Activated CD4-positive, alpha-beta memory T cell treated with anti-CD3 and anti-CD28 coated beads for 36 hours (primary cell): Measurements from ENCODE around the gene MYCN. TPM values are rescaled to one million over a fixed set of nuclear protein-coding genes. Genes with fewer than 3 reads are reported as not detected.
"Not testable (repeated sequence)": the region's sequence is repeated elsewhere in the genome, so short reads cannot be mapped to it uniquely, and the experiment has no call there.

Source experiments
- CTCF ChIA-PET: fragments of 350-600 bp; sonication (Branson Sonifier 250); formaldehyde crosslinking; loops from one replicate; lab custom pipeline; 2021; ENCODE audit warnings: antibody characterized with exemption, inconsistent platforms; lab: Charles Lee
- POLR2A ChIA-PET: fragments of 350-600 bp; sonication (Branson Sonifier 250); formaldehyde crosslinking; loops from one replicate; lab custom pipeline; 2021; ENCODE audit warnings: antibody characterized with exemption; lab: Charles Lee
- DNase-seq: peaks from one replicate; pipeline ENCODE4 v3.0.0-alpha.2; 2020
- H3K27ac Mint-ChIP-seq: one replicate; pipeline ENCODE4 v1.8.0; 2021; ENCODE audit warnings: mixed read lengths
- H3K27me3 Mint-ChIP-seq: one replicate; pipeline ENCODE4 v1.8.0; 2021; ENCODE audit warnings: mixed read lengths
- H3K36me3 Mint-ChIP-seq: one replicate; pipeline ENCODE4 v1.8.0; 2021; ENCODE audit warnings: mixed read lengths
- H3K4me1 Mint-ChIP-seq: one replicate; pipeline ENCODE4 v1.8.0; 2021; ENCODE audit warnings: low read depth, mixed read lengths
- H3K4me3 Mint-ChIP-seq: one replicate; pipeline ENCODE4 v1.8.0; 2021; ENCODE audit warnings: mild to moderate bottlenecking, mixed read lengths
- H3K9me3 Mint-ChIP-seq: one replicate; pipeline ENCODE4 v1.8.0; 2021; ENCODE audit warnings: mixed read lengths
- intact Hi-C: fragments of 100-400 bp; cut with micrococcal nuclease; formaldehyde crosslinking; loops from one replicate; pipeline ENCODE4 v1.15.1; 2023
- total RNA-seq, 2 experiments: library from RNA; stranded (reverse); gene quantifications; one replicate each; pipeline ENCODE4 v1.2.3, GENCODE V29; 2021

The MYCN gene
- total RNA-seq, 2 experiments from 2014 or later: 0.17 to 0.38 TPM

DNA sequence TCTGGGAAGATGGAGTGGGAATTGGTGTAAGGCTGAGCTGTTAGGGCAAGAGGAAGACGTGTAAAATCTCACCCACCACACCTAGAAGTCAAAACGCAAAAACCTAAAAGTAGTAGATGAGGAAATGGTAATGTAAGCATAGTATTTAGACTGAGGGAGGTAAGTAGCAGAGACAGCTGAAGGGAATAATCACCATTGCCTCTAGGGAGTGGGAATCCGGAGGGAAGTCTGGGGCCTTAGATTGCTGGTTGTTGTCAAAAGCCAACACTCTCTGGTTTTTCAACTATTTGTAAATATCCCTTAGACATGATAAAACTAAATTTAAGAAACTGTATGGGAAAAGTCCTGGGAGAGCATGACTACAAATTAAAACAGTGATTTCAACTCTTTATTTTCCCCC lies 28.7 kb upstream of the MYCN start:
- DNase-seq: no peak
- H3K4me3 Mint-ChIP-seq: no peak overlapping the region
- ChIA-PET CTCF (no interaction called here), POLR2A (no interaction called here)
- H3K9me3 Mint-ChIP-seq: no peaks in the 10 kb centered on the region
- intact Hi-C loops: no loop called here
- H3K36me3 Mint-ChIP-seq: no peaks in the 10 kb centered on the region
- H3K27ac Mint-ChIP-seq: no peak overlapping the region
- H3K27me3 Mint-ChIP-seq: peaks cover 2% of the 10 kb centered on the region
- H3K4me1 Mint-ChIP-seq: peaks cover 4% of the 10 kb centered on the region

GRCh38 chr2:15912203-15912602 lies 28.1 kb upstream of the MYCN start:
- Mint-ChIP-seq H3K27me3 (peaks cover 2% of the 10 kb centered on the region), H3K27ac (no peak overlapping the region), H3K36me3 (no peaks in the 10 kb centered on the region), H3K9me3 (no peaks in the 10 kb centered on the region), H3K4me3 (no peak overlapping the region), H3K4me1 (peaks cover 4% of the 10 kb centered on the region)
- ChIA-PET POLR2A (no interaction called here), CTCF (no interaction called here)
- intact Hi-C loops: no loop called here
- no peak for DNase-seq

DNA sequence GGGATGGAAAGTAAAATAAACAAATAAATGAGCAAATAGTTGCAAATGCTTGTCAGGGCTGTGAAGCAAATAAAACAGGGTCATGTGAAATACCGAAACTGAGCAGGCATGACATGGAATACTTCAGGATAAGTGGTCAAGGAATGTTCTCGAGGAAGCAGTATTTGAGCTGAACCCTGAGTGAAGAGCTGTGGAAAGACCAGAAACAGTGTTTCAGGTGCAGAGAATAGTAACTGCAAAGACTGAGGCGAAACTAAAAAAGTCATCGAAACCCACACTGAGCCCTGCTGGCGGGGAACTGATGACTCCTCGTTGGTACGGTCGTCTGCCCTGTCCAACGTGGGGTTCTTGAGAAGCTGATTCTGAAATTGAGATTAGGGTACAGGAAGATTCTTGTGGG lies 27.2 kb upstream of the MYCN start:
- Mint-ChIP-seq H3K4me1 (peaks cover 2% of the 10 kb centered on the region), H3K36me3 (no peaks in the 10 kb centered on the region), H3K9me3 (no peaks in the 10 kb centered on the region), H3K4me3 (no peak overlapping the region), H3K27ac (no peak overlapping the region), H3K27me3 (no peaks in the 10 kb centered on the region)
- no peak for DNase-seq
- ChIA-PET POLR2A (no interaction called here), CTCF (no interaction called here)
- intact Hi-C loops: no loop called here

DNA sequence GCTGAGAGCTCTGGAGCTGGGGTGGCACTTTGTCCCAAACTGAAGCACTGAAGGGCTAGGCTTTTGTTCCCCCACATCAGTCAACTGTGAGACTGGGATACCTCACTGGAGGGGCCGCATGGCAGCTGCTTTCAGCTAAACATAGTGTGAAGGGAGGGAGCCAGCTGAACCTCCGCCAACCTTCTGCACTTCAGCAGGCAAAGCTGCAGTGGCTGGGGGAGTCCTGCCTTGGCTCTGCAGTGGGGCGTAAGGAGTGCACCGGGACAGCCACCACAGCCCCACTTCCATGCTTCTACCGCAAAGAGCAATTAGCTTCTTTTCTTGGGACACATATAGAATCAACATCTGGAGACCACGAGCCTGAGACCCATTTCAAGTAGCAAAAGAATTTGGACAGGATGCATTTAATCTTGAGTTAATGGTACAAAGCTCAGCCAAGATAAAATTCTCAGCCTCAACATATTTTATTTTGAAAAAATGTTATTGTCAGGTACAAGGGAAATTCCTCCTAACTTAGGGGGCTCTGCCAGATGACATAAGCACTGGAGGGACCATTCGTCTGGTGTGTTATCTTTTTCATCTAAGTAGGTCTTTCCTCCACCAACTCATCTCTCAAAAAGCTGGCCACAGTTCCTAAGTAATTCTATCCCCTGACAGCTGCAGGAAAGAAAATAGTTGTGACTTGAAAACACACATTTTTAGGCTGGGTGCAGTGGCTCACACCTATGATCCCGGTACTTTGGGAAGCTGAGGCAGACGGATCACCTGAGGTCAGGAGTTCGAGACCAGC lies 25.6 kb upstream of the MYCN start:
- no peak for DNase-seq
- ChIA-PET CTCF (no interaction called here), POLR2A (no interaction called here)
- Mint-ChIP-seq H3K4me3 (no peak overlapping the region), H3K27ac (no peak overlapping the region), H3K36me3 (no peaks in the 10 kb centered on the region), H3K4me1 (no peaks in the 10 kb centered on the region), H3K27me3 (peaks cover 1% of the 10 kb centered on the region), H3K9me3 (no peaks in the 10 kb centered on the region)
- intact Hi-C loops: no loop called here

GRCh38 chr2:15915546-15915945 lies 24.8 kb upstream of the MYCN start:
- H3K27ac Mint-ChIP-seq, H3K4me3 Mint-ChIP-seq, POLR2A ChIA-PET, H3K36me3 Mint-ChIP-seq, H3K4me1 Mint-ChIP-seq, H3K27me3 Mint-ChIP-seq, CTCF ChIA-PET, H3K9me3 Mint-ChIP-seq, DNase-seq, intact Hi-C loops: not testable (repeated sequence)

- no peak for DNase-seq
- Mint-ChIP-seq H3K9me3 (no peaks in the 10 kb centered on the region), H3K36me3 (no peaks in the 10 kb centered on the region), H3K4me1 (no peaks in the 10 kb centered on the region), H3K27me3 (peaks cover 4% of the 10 kb centered on the region), H3K4me3 (no peak overlapping the region), H3K27ac (no peak overlapping the region)
- intact Hi-C loops: no loop called here
- CTCF ChIA-PET: no interaction called here
- POLR2A ChIA-PET: no interaction called here
These were observed 24.0 kb upstream of the MYCN start for GRCh38 chr2:15916336-15916735.

GRCh38 chr2:15918761-15919356 lies 21.5 kb upstream of the MYCN start:
- POLR2A ChIA-PET: no interaction called here

GRCh38 chr2:15919716-15920434 lies 20.5 kb upstream of the MYCN start:
- Mint-ChIP-seq H3K36me3 (no peaks in the 10 kb centered on the region), H3K4me1 (no peaks in the 10 kb centered on the region), H3K9me3 (no peaks in the 10 kb centered on the region), H3K27ac (no peak overlapping the region), H3K27me3 (peaks cover 4% of the 10 kb centered on the region), H3K4me3 (no peak overlapping the region)
- CTCF ChIA-PET: no interaction called here
- intact Hi-C loops: no loop called here
- no peak for DNase-seq
- POLR2A ChIA-PET: no interaction called here

More at GRCh38 chr2:15918761-15919356, 21.5 kb upstream of the MYCN start:
- CTCF ChIA-PET: no interaction called here
- Mint-ChIP-seq H3K4me3 (no peak overlapping the region), H3K9me3 (no peaks in the 10 kb centered on the region), H3K4me1 (no peaks in the 10 kb centered on the region), H3K27ac (no peak overlapping the region), H3K27me3 (peaks cover 4% of the 10 kb centered on the region), H3K36me3 (no peaks in the 10 kb centered on the region)
- intact Hi-C loops: no loop called here
- DNase-seq: no peak

GRCh38 chr2:15920696-15921095 lies 19.7 kb upstream of the MYCN start:
- peaks cover 4% of the 10 kb centered on the region for H3K27me3 Mint-ChIP-seq
- H3K36me3 Mint-ChIP-seq: no peaks in the 10 kb centered on the region
- no peaks in the 10 kb centered on the region for H3K4me1 Mint-ChIP-seq
- no peaks in the 10 kb centered on the region for H3K9me3 Mint-ChIP-seq
- ChIA-PET CTCF (no interaction called here), POLR2A (no interaction called here)
- H3K27ac Mint-ChIP-seq: no peak overlapping the region
- no peak for DNase-seq
- intact Hi-C loops: no loop called here
- no peak overlapping the region for H3K4me3 Mint-ChIP-seq

DNA sequence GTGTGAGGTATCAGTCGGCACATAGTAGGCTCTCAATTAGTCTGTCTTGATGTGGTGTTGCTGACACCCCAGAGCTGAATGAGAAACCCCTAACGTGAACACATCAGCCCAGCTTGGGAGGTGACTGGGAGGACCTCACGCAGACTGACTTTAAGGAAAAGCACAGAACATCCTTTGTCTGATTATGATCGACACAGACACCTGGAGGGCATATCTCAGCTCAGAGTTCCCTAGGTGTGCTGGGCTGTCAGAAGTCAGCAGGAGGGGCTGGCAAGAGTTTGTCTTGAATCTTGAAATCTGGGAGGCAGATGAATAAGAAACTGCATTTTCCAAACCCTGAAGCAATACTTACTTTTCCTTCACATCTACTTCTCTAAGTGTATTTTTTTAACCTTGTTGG lies 16.8 kb upstream of the MYCN start:
- Mint-ChIP-seq H3K4me1 (no peaks in the 10 kb centered on the region), H3K36me3 (no peaks in the 10 kb centered on the region), H3K4me3 (no peak overlapping the region), H3K27ac (no peak overlapping the region), H3K27me3 (peaks cover 4% of the 10 kb centered on the region), H3K9me3 (no peaks in the 10 kb centered on the region)
- intact Hi-C loops: no loop called here
- DNase-seq: no peak
- CTCF ChIA-PET: no interaction called here
- POLR2A ChIA-PET: interaction anchor here (0.5 kb wide), 1 partner anchor 1023 kb away, joined by 3 read pairs; no protein-coding TSS in a partner anchor

GRCh38 chr2:15925819-15926218 lies 14.5 kb upstream of the MYCN start:
- intact Hi-C loops: no loop called here

DNA sequence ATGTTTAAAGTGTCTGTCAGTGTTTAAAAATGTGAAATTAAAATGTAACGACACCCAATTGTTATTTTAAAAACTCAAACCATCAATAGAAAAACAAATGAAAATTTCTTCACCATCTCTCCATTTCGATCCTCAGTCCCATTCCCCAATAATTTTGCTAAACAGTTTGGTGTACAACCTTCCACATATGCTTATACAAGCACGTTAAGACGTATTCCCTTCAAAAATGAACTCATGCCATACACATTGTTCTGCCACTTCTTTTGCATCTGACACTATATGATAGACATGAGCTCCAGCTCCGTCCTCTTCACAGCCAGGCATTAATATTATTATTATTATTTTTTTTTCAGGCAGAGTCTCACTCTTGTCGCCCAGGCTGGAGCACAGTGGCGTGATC lies 14.1 kb upstream of the MYCN start:
- H3K9me3 Mint-ChIP-seq: no peaks in the 10 kb centered on the region
- H3K4me3 Mint-ChIP-seq: no peak overlapping the region
- no peaks in the 10 kb centered on the region for H3K4me1 Mint-ChIP-seq
- intact Hi-C loops: no loop called here
- no peaks in the 10 kb centered on the region for H3K36me3 Mint-ChIP-seq
- no peak for DNase-seq
- ChIA-PET POLR2A (no interaction called here), CTCF (interaction anchor here (0.6 kb wide), 1 partner anchor 8 kb away, joined by 4 read pairs; no protein-coding TSS in a partner anchor)
- H3K27ac Mint-ChIP-seq: no peak overlapping the region
- H3K27me3 Mint-ChIP-seq: no peaks in the 10 kb centered on the region

More at GRCh38 chr2:15925819-15926218, 14.5 kb upstream of the MYCN start:
- POLR2A ChIA-PET: no interaction called here
- Mint-ChIP-seq H3K27ac (no peak overlapping the region), H3K4me1 (no peaks in the 10 kb centered on the region), H3K36me3 (no peaks in the 10 kb centered on the region), H3K4me3 (no peak overlapping the region), H3K9me3 (no peaks in the 10 kb centered on the region), H3K27me3 (no peaks in the 10 kb centered on the region)
- CTCF ChIA-PET: no interaction called here
- no peak for DNase-seq
